Activated CD4-positive, alpha-beta memory T cell treated with anti-CD3 and anti-CD28 coated beads for 36 hours (primary cell): Measurements from ENCODE around the gene DNAJC3. TPM values are rescaled to one million over a fixed set of nuclear protein-coding genes. Genes with fewer than 3 reads are reported as not detected.
"Not testable (repeated sequence)": the region's sequence is repeated elsewhere in the genome, so short reads cannot be mapped to it uniquely, and the experiment has no call there.

Experiments used
- CTCF ChIA-PET: fragments of 350-600 bp; sonication (Branson Sonifier 250); formaldehyde crosslinking; loops from one replicate; lab custom pipeline; 2021; ENCODE audit warnings: antibody characterized with exemption, inconsistent platforms; lab: Charles Lee
- POLR2A ChIA-PET: fragments of 350-600 bp; sonication (Branson Sonifier 250); formaldehyde crosslinking; loops from one replicate; lab custom pipeline; 2021; ENCODE audit warnings: antibody characterized with exemption; lab: Charles Lee
- DNase-seq: peaks from one replicate; pipeline ENCODE4 v3.0.0-alpha.2; 2020
- H3K27ac Mint-ChIP-seq: one replicate; pipeline ENCODE4 v1.8.0; 2021; ENCODE audit warnings: mixed read lengths
- H3K27me3 Mint-ChIP-seq: one replicate; pipeline ENCODE4 v1.8.0; 2021; ENCODE audit warnings: mixed read lengths
- H3K36me3 Mint-ChIP-seq: one replicate; pipeline ENCODE4 v1.8.0; 2021; ENCODE audit warnings: mixed read lengths
- H3K4me1 Mint-ChIP-seq: one replicate; pipeline ENCODE4 v1.8.0; 2021; ENCODE audit warnings: low read depth, mixed read lengths
- H3K4me3 Mint-ChIP-seq: one replicate; pipeline ENCODE4 v1.8.0; 2021; ENCODE audit warnings: mild to moderate bottlenecking, mixed read lengths
- H3K9me3 Mint-ChIP-seq: one replicate; pipeline ENCODE4 v1.8.0; 2021; ENCODE audit warnings: mixed read lengths
- intact Hi-C: fragments of 100-400 bp; cut with micrococcal nuclease; formaldehyde crosslinking; loops from one replicate; pipeline ENCODE4 v1.15.1; 2023
- total RNA-seq, 2 experiments: library from RNA; stranded (reverse); gene quantifications; one replicate each; pipeline ENCODE4 v1.2.3, GENCODE V29; 2021

DNAJC3 gene
- total RNA-seq, 2 experiments from 2014 or later, result 19.2 to 20.1 TPM

DNA sequence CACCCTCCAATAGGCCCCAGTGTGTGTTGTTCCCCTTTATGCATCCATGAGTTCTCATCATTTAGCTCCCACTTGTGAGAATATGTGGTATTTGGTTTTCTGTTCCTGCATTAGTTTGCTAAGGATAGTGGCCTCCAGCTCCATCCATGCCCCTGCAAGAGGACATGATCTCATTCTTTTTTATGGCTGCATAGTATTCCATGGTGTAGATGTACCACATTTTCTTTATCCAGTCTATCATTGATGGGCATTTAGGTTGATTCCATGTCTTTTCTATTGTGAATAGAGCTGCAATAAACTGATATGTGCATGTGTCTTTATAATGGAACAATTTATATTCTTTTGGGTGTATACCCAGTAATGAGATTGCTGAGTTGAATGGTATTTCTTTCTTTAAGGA is 112.4 kb downstream of the DNAJC3 start:
- DNase-seq, H3K27me3 Mint-ChIP-seq, H3K4me3 Mint-ChIP-seq, intact Hi-C loops, H3K27ac Mint-ChIP-seq, H3K4me1 Mint-ChIP-seq, POLR2A ChIA-PET: not testable (repeated sequence)
- Mint-ChIP-seq H3K9me3 (peaks cover 10% of the 10 kb centered on the region), H3K36me3 (peaks cover 59% of the 10 kb centered on the region)
- CTCF ChIA-PET, result interaction anchor here (2.2 kb wide), 1 partner anchor 45 kb away, joined by 11 read pairs; no protein-coding TSS in a partner anchor

- intact Hi-C loops, result no loop called here
- H3K36me3 Mint-ChIP-seq, result peaks cover 56% of the 10 kb centered on the region
- ChIA-PET CTCF (interaction anchor here (2.2 kb wide), 1 partner anchor 43 kb away, joined by 11 read pairs; no protein-coding TSS in a partner anchor), POLR2A (no interaction called here)
- peaks cover 10% of the 10 kb centered on the region for H3K9me3 Mint-ChIP-seq
- no peak overlapping the region for H3K4me3 Mint-ChIP-seq
- no peaks in the 10 kb centered on the region for H3K27me3 Mint-ChIP-seq
- no peaks in the 10 kb centered on the region for H3K4me1 Mint-ChIP-seq
- DNase-seq, result no peak
- H3K27ac Mint-ChIP-seq, result no peak overlapping the region
These were observed 114.3 kb downstream of the DNAJC3 start for GRCh38 chr13:95791084-95791722.

- DNase-seq, result no peak
- peak overlapping the region; percentile 38 for H3K27ac Mint-ChIP-seq
- no peak overlapping the region for H3K4me3 Mint-ChIP-seq
- intact Hi-C loops, result no loop called here
- no peaks in the 10 kb centered on the region for H3K27me3 Mint-ChIP-seq
- no peaks in the 10 kb centered on the region for H3K4me1 Mint-ChIP-seq
- ChIA-PET POLR2A (no interaction called here), CTCF (interaction anchor here (1.0 kb wide), 1 partner anchor 41 kb away, joined by 3 read pairs; no protein-coding TSS in a partner anchor)
- H3K36me3 Mint-ChIP-seq, result peaks cover 42% of the 10 kb centered on the region
- peaks cover 10% of the 10 kb centered on the region for H3K9me3 Mint-ChIP-seq
These were observed 116.1 kb downstream of the DNAJC3 start for GRCh38 chr13:95793018-95793555.

GRCh38 chr13:95793781-95794180 is 116.8 kb downstream of the DNAJC3 start:
- no peak overlapping the region for H3K4me3 Mint-ChIP-seq
- peaks cover 6% of the 10 kb centered on the region for H3K9me3 Mint-ChIP-seq
- H3K27ac Mint-ChIP-seq, result no peak overlapping the region
- POLR2A ChIA-PET, result no interaction called here
- no peak for DNase-seq
- no peaks in the 10 kb centered on the region for H3K4me1 Mint-ChIP-seq
- peaks cover 35% of the 10 kb centered on the region for H3K36me3 Mint-ChIP-seq
- intact Hi-C loops, result no loop called here
- CTCF ChIA-PET, result interaction anchor here (1.0 kb wide), 1 partner anchor 40 kb away, joined by 3 read pairs; no protein-coding TSS in a partner anchor
- H3K27me3 Mint-ChIP-seq, result no peaks in the 10 kb centered on the region

- CTCF ChIA-PET, result no interaction called here
- intact Hi-C loops, result no loop called here
- Mint-ChIP-seq H3K27me3 (no peaks in the 10 kb centered on the region), H3K4me1 (no peaks in the 10 kb centered on the region), H3K4me3 (no peak overlapping the region), H3K9me3 (no peaks in the 10 kb centered on the region), H3K27ac (no peak overlapping the region), H3K36me3 (peaks cover 10% of the 10 kb centered on the region)
- no peak for DNase-seq
- POLR2A ChIA-PET, result no interaction called here
These were observed 120.1 kb downstream of the DNAJC3 start for GRCh38 chr13:95797016-95797415.

GRCh38 chr13:95800436-95800835 is 123.5 kb downstream of the DNAJC3 start:
- ChIA-PET CTCF (no interaction called here), POLR2A (no interaction called here)
- H3K4me1 Mint-ChIP-seq, result no peaks in the 10 kb centered on the region
- peaks cover 4% of the 10 kb centered on the region for H3K27me3 Mint-ChIP-seq
- no peak overlapping the region for H3K27ac Mint-ChIP-seq
- no peak overlapping the region for H3K4me3 Mint-ChIP-seq
- DNase-seq, result no peak
- no peaks in the 10 kb centered on the region for H3K36me3 Mint-ChIP-seq
- intact Hi-C loops, result no loop called here
- H3K9me3 Mint-ChIP-seq, result no peaks in the 10 kb centered on the region

- no peak for DNase-seq
- no peak overlapping the region for H3K27ac Mint-ChIP-seq
- no peaks in the 10 kb centered on the region for H3K4me1 Mint-ChIP-seq
- intact Hi-C loops, result no loop called here
- POLR2A ChIA-PET, result no interaction called here
- H3K4me3 Mint-ChIP-seq, result no peak overlapping the region
- H3K9me3 Mint-ChIP-seq, result no peaks in the 10 kb centered on the region
- H3K36me3 Mint-ChIP-seq, result no peaks in the 10 kb centered on the region
- CTCF ChIA-PET, result interaction anchor here (1.4 kb wide), 1 partner anchor 178 kb away, joined by 4 read pairs; no protein-coding TSS in a partner anchor
- peaks cover 4% of the 10 kb centered on the region for H3K27me3 Mint-ChIP-seq
These were observed 124.9 kb downstream of the DNAJC3 start for GRCh38 chr13:95801825-95802224.

DNA sequence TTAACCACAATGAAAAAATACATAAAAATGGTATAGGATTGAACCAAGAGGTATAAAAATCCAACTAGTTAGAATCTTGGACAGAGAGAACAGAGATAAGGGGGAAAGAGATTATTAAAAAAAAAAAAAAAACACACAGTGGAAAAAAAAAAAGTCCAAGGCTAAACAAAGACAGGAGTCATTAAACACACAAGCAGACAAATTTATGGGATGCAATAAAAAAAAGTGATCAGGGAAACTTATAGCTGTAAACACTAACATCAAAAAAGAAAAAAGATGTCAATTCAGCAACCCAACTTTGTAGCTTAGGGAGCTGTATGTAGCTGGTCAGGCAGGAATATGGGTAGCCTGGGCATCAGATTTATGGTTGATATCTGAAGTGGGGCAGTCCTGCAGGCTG is 129.0 kb downstream of the DNAJC3 start:
- POLR2A ChIA-PET, result no interaction called here
- intact Hi-C loops, result no loop called here

DNA sequence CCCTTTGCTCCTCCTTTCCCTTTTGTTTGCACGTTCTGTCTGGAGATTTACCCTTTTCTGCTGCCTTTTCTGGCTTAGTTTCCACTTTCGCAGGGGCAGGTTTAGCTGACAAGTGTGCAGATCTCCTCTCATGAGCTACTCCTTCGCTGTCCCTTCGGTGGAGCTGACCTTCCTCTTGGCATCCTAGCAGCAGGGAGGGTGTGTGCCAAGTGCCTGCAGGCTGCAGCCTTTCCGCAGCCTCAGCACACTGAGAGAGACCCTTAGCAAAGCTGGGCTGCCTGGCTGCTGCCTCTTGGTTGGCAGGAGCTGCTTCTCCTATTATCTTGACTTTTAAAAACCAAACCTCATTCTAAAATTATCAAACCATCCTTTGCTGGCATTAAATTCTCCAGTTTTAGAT is 132.5 kb downstream of the DNAJC3 start:
- H3K36me3 Mint-ChIP-seq, result peaks cover 3% of the 10 kb centered on the region
- H3K9me3 Mint-ChIP-seq, result peaks cover 18% of the 10 kb centered on the region
- ChIA-PET CTCF (interaction anchor here (2.1 kb wide), 1 partner anchor 24 kb away, joined by 6 read pairs; no protein-coding TSS in a partner anchor), POLR2A (no interaction called here)
- H3K4me1 Mint-ChIP-seq, result no peaks in the 10 kb centered on the region
- H3K27ac Mint-ChIP-seq, result no peak overlapping the region
- intact Hi-C loops, result no loop called here
- no peak for DNase-seq
- H3K27me3 Mint-ChIP-seq, result peaks cover 31% of the 10 kb centered on the region
- no peak overlapping the region for H3K4me3 Mint-ChIP-seq

More for the DNA sequence above, 129.0 kb downstream of the DNAJC3 start:
- peaks cover 27% of the 10 kb centered on the region for H3K27me3 Mint-ChIP-seq
- H3K36me3 Mint-ChIP-seq, result peaks cover 3% of the 10 kb centered on the region
- no peak overlapping the region for H3K27ac Mint-ChIP-seq
- H3K9me3 Mint-ChIP-seq, result peaks cover 7% of the 10 kb centered on the region
- no peaks in the 10 kb centered on the region for H3K4me1 Mint-ChIP-seq
- CTCF ChIA-PET, result no interaction called here
- H3K4me3 Mint-ChIP-seq, result no peak overlapping the region
- DNase-seq, result no peak

DNA sequence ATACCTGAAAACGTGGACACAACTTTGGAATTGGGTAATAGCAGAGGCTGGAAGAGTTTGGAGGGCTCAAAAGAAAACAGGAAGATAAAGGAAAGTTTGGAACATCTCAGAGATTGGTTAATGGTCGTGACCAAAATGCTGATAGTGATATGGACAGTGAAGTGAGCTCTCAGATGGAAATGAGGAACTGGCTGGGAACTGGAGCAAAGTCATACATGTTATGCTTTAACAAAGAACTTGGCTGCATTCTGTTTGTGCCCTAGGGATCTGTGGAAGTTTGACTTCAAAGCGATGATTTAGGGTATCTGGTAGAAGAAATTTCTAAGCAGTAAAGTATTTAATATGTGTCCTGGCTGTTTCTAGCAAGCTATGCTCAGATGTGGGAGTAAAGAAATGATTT is 136.2 kb downstream of the DNAJC3 start:
- ChIA-PET CTCF (no interaction called here), POLR2A (no interaction called here)
- H3K4me3 Mint-ChIP-seq, result no peak overlapping the region
- peaks cover 30% of the 10 kb centered on the region for H3K27me3 Mint-ChIP-seq
- H3K4me1 Mint-ChIP-seq, result no peaks in the 10 kb centered on the region
- intact Hi-C loops, result no loop called here
- peaks cover 18% of the 10 kb centered on the region for H3K9me3 Mint-ChIP-seq
- DNase-seq, result no peak
- no peak overlapping the region for H3K27ac Mint-ChIP-seq
- H3K36me3 Mint-ChIP-seq, result peaks cover 3% of the 10 kb centered on the region

GRCh38 chr13:95814495-95814894 is 137.6 kb downstream of the DNAJC3 start:
- Mint-ChIP-seq H3K4me3 (no peak overlapping the region), H3K27me3 (peaks cover 18% of the 10 kb centered on the region), H3K4me1 (no peaks in the 10 kb centered on the region), H3K36me3 (peaks cover under 1% of the 10 kb centered on the region), H3K9me3 (peaks cover 14% of the 10 kb centered on the region), H3K27ac (no peak overlapping the region)
- CTCF ChIA-PET, result no interaction called here
- intact Hi-C loops, result no loop called here
- POLR2A ChIA-PET, result no interaction called here
- no peak for DNase-seq

GRCh38 chr13:95822303-95822702 is 145.4 kb downstream of the DNAJC3 start:
- POLR2A ChIA-PET, result no interaction called here
- H3K9me3 Mint-ChIP-seq, result no peaks in the 10 kb centered on the region
- no peaks in the 10 kb centered on the region for H3K36me3 Mint-ChIP-seq
- peaks cover 12% of the 10 kb centered on the region for H3K27me3 Mint-ChIP-seq
- no peaks in the 10 kb centered on the region for H3K4me1 Mint-ChIP-seq
- CTCF ChIA-PET, result interaction anchor here (1.5 to 3.5 kb wide), 2 partner anchors 12 to 199 kb away, joined by 4 to 26 read pairs; no protein-coding TSS in a partner anchor
- intact Hi-C loops, result no loop called here
- no peak overlapping the region for H3K27ac Mint-ChIP-seq
- H3K4me3 Mint-ChIP-seq, result no peak overlapping the region
- no peak for DNase-seq
